ENCODE results near the gene TANGO2. TPM values are rescaled to one million over a fixed set of nuclear protein-coding genes. Genes with fewer than 3 reads are reported as not detected.

Gene TANGO2
- total RNA-seq, 1 experiment from 2014 or later: 17.0 TPM

GRCh38 chr22:20105456-20106204, 84.7 kb downstream of the TANGO2 start:
- intact Hi-C loops (cut with micrococcal nuclease): no loop called here

GRCh38 chr22:20106205-20106848, 85.4 kb downstream of the TANGO2 start:
- Histone ChIP-seq H3K27ac (ENCODE audit: low read depth, low read length) (no peak overlapping the region), H3K36me3 (ENCODE audit: control insufficient read depth in 1 of 2, insufficient read depth in 2 of 2, low read length in 2 of 2) (peaks cover 29 to 72% of the 10 kb centered on the region in 2 experiments; a peak in 3 of 4 replicates)
- CTCF ChIA-PET: no interaction called here

More at GRCh38 chr22:20105456-20106204, 84.7 kb downstream of the TANGO2 start:
- Histone ChIP-seq H3K4me2 (ENCODE audit: low read length) (no peak overlapping the region), H3K4me3 (replicated peaks in 1 of 2; ENCODE audit: low read depth in 1 of 2, low read length in 2 of 2) (no peak overlapping the region), H3K27ac (ENCODE audit: low read depth, low read length) (no peak overlapping the region), H3K9me3 (ENCODE audit: control insufficient read depth in 1 of 2, insufficient read depth in 1 of 2, low read depth in 1 of 2, low read length in 2 of 2) (no peaks in the 10 kb centered on the region), H3K9ac (ENCODE audit: low read length) (no peak overlapping the region), H3K4me1 (ENCODE audit: control insufficient read depth in 1 of 2, insufficient read depth in 2 of 2, low read length in 2 of 2) (no peaks in the 10 kb centered on the region), H2AFZ (ENCODE audit: low read depth, low read length, poor library complexity, severe bottlenecking) (no peak overlapping the region), H3K9me2 (ENCODE audit: insufficient read depth) (no peaks in the 10 kb centered on the region), H3K36me3 (ENCODE audit: control insufficient read depth in 1 of 2, insufficient read depth in 2 of 2, low read length in 2 of 2) (peaks cover 34 to 74% of the 10 kb centered on the region in 2 experiments), H3K79me2 (ENCODE audit: insufficient read depth, low read length) (peaks cover 52% of the 10 kb centered on the region), H3K27me3 (ENCODE audit: insufficient read depth, low read length) (no peaks in the 10 kb centered on the region), H4K20me1 (ENCODE audit: insufficient read depth) (0 out of 2 replicates have a peak, but pooled peaks cover 2% of the 10 kb centered on the region)
- ATAC-seq: no peak
- no peak for TF ChIP-seq POLR2A (IDR thresholded peaks at IDR 0.05; ENCODE audit: borderline replicate concordance, extremely low read depth, insufficient read depth, insufficient read length)
- no peak for TF ChIP-seq SIN3A (IDR thresholded peaks at IDR 0.05; ENCODE audit: low read depth)
- TF ChIP-seq TCF7L2 (IDR thresholded peaks at IDR 0.05; ENCODE audit: borderline replicate concordance, extremely low read depth, insufficient read depth, insufficient read length): no peak
- no peak for TF ChIP-seq ATF3 (IDR thresholded peaks at IDR 0.05)
- no peak for TF ChIP-seq EZH2 (IDR thresholded peaks at IDR 0.05)
- TF ChIP-seq POLR2AphosphoS5 (IDR thresholded peaks at IDR 0.05; ENCODE audit: low read depth, low read length): no peak
- no peak for TF ChIP-seq RAD21 (IDR thresholded peaks at IDR 0.05; ENCODE audit: low read depth)
- ChIA-PET CTCF (no interaction called here), POLR2A (no interaction called here), RAD21 (ENCODE audit: low non-redundant PET in 1 of 2, low total read pairs in 2 of 2, uncharacterized antibody in 2 of 2, unreplicated experiment in 2 of 2) (no interaction called here)
- DNase-seq (ENCODE audit: low read depth, low spot score): no peak
- BruUV-seq (replicated peaks): no TSS peak

More at GRCh38 chr22:20106205-20106848, 85.4 kb downstream of the TANGO2 start:
- Histone ChIP-seq H3K4me2 (ENCODE audit: low read length) (no peak overlapping the region), H3K4me1 (ENCODE audit: control insufficient read depth in 1 of 2, insufficient read depth in 2 of 2, low read length in 2 of 2) (peaks cover 0 to 1% of the 10 kb centered on the region in 2 experiments; a peak in 1 of 4 replicates), H3K9me3 (ENCODE audit: control insufficient read depth in 1 of 2, insufficient read depth in 1 of 2, low read depth in 1 of 2, low read length in 2 of 2) (no peaks in the 10 kb centered on the region), H2AFZ (ENCODE audit: low read depth, low read length, poor library complexity, severe bottlenecking) (no peak overlapping the region), H3K79me2 (ENCODE audit: insufficient read depth, low read length) (peaks cover 46% of the 10 kb centered on the region), H3K4me3 (replicated peaks in 1 of 2; ENCODE audit: low read depth in 1 of 2, low read length in 2 of 2) (no peak overlapping the region), H3K9me2 (ENCODE audit: insufficient read depth) (no peaks in the 10 kb centered on the region), H3K27me3 (ENCODE audit: insufficient read depth, low read length) (no peaks in the 10 kb centered on the region), H3K9ac (ENCODE audit: low read length) (no peak overlapping the region), H4K20me1 (ENCODE audit: insufficient read depth) (0 out of 2 replicates have a peak, but pooled peaks cover 2% of the 10 kb centered on the region)
- RAD21 ChIA-PET (ENCODE audit: low non-redundant PET in 1 of 2, low total read pairs in 2 of 2, uncharacterized antibody in 2 of 2, unreplicated experiment in 2 of 2): no interaction called here
- intact Hi-C loops (cut with micrococcal nuclease): no loop called here
- DNase-seq (ENCODE audit: low read depth, low spot score): no peak
- BruUV-seq (replicated peaks): no TSS peak
- TF ChIP-seq EGR1 (IDR thresholded peaks at IDR 0.05; ENCODE audit: low read depth): no peak
- no peak for TF ChIP-seq REST (IDR thresholded peaks at IDR 0.05; ENCODE audit: low read depth)
- no peak for TF ChIP-seq POLR2A (IDR thresholded peaks at IDR 0.05; ENCODE audit: borderline replicate concordance, extremely low read depth, insufficient read depth, insufficient read length)
- TF ChIP-seq CEBPB (IDR thresholded peaks at IDR 0.05; ENCODE audit: low read depth): no peak
- TF ChIP-seq POLR2AphosphoS5 (IDR thresholded peaks at IDR 0.05; ENCODE audit: low read depth, low read length): no peak
- no peak for TF ChIP-seq JUND (IDR thresholded peaks at IDR 0.05)
- TF ChIP-seq FOSL1 (IDR thresholded peaks at IDR 0.05; ENCODE audit: low read depth): no peak
- ATAC-seq: no peak
- POLR2A ChIA-PET: no interaction called here

All from HCT116 (cell line).